ENCODE data around the gene ADIPOR1. TPM values are rescaled to one million over a fixed set of nuclear protein-coding genes. Genes with fewer than 3 reads are reported as not detected.

ADIPOR1 gene
- total RNA-seq, 1 experiment from 2014 or later = 71.4 TPM

Other genes starting within 250 kb of the ADIPOR1 start
- gene SYT2, start 247.9 kb downstream of the ADIPOR1 start, total RNA-seq (2022) = 0.07 and 0.09 TPM in 2 replicates
- 62.7 and 67.5 TPM in 2 replicates for gene KDM5B, start 149.9 kb downstream of the ADIPOR1 start, total RNA-seq (2022)
- 1.4 TPM in 1 of 2 replicates, not detected in the other for gene PCAT6, start 147.4 kb downstream of the ADIPOR1 start, total RNA-seq (2022)
- 9.2 and 9.6 TPM in 2 replicates for gene RABIF, start 69.2 kb downstream of the ADIPOR1 start, total RNA-seq (2022)
- 23.2 and 23.6 TPM in 2 replicates for gene KLHL12, start 31.1 kb downstream of the ADIPOR1 start, total RNA-seq (2022)
- gene CYB5R1, start 8.9 kb upstream of the ADIPOR1 start, total RNA-seq (2022) = 28.0 and 29.6 TPM in 2 replicates
- gene TMEM183A, start 49.1 kb upstream of the ADIPOR1 start, total RNA-seq (2022) = 62.8 and 74.3 TPM in 2 replicates
- gene PPFIA4, start 68.2 kb upstream of the ADIPOR1 start, total RNA-seq (2022) = 8.7 and 9.4 TPM in 2 replicates
- gene MYOG, start 127.7 kb upstream of the ADIPOR1 start, total RNA-seq (2022) = not detected in 2 replicates
- gene ADORA1, start 169.4 kb upstream of the ADIPOR1 start, total RNA-seq (2022) = 46.0 and 50.4 TPM in 2 replicates
- 19.7 and 25.9 TPM in 2 replicates for gene MYBPH, start 217.5 kb upstream of the ADIPOR1 start, total RNA-seq (2022)
- gene CHI3L1, start 228.4 kb upstream of the ADIPOR1 start, total RNA-seq (2022) = 199 and 235 TPM in 2 replicates

All from Caco-2 (cell line).